ENCODE data around the gene THTPA. TPM values are rescaled to one million over a fixed set of nuclear protein-coding genes. Genes with fewer than 3 reads are reported as not detected.

THTPA gene
- total RNA-seq, 1 experiment from 2014 or later = 20.0 TPM

GRCh38 chr14:23572836-23573235 is 16.8 kb downstream of the THTPA start:
- no peak for ATAC-seq

DNA sequence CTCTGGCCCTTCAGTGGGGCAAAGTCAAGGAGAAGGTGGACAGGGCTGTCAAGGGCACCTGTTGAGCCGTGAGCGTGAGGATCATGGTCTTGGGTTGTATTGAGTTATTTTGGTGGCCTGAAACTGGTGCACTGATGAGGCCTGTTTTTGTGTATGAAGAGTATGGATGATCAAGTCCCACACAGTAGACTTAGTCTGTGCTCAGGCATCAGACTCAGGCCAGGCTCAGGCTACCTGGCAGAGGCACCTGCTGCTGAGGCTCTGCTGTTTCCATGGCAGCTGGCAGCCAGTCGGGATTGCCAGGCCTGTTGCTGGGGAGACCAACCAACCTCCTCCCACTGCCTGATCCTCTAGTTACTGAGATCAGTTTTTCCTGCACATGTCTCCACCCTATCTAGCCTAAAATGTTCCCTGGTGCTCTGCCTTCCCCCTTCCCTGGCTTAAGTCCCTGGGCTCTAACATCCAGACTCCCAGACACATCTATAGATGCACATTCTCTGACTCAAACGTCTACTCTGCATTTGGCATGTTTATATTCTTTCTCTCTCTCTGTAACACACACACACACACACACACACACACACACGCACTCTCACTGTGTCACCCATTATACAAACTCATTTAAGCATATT is 17.4 kb downstream of the THTPA start:
- ATAC-seq (no peak), DNase-seq (ENCODE audit: low spot score) (no peak)
- H3K4me3 Mint-ChIP-seq = no peak overlapping the region
- H3K27me3 Mint-ChIP-seq (ENCODE audit: low read depth) = peaks cover 30% of the 10 kb centered on the region
- H3K9me3 Mint-ChIP-seq = no peaks in the 10 kb centered on the region
- CTCF ChIA-PET = interaction anchor here (0.9 to 1.9 kb wide), 3 partner anchors 14 to 337 kb away, joined by 4 to 7 read pairs (median 5); no protein-coding TSS in a partner anchor
- H3K4me1 Mint-ChIP-seq = peaks cover 46% of the 10 kb centered on the region
- H3K27ac Mint-ChIP-seq = no peak overlapping the region
- peaks cover 17% of the 10 kb centered on the region for H3K36me3 Mint-ChIP-seq
- TF ChIP-seq NR2C2 (CRISPR knock-in tag; IDR thresholded peaks at IDR 0.05) = no peak
- TF ChIP-seq CTCF (IDR thresholded peaks at IDR 0.05) = no peak
- TF ChIP-seq, protein P1, sequence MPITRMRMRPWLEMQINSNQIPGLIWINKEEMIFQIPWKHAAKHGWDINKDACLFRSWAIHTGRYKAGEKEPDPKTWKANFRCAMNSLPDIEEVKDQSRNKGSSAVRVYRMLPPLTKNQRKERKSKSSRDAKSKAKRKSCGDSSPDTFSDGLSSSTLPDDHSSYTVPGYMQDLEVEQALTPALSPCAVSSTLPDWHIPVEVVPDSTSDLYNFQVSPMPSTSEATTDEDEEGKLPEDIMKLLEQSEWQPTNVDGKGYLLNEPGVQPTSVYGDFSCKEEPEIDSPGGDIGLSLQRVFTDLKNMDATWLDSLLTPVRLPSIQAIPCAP (CRISPR knock-in tag; IDR thresholded peaks at IDR 0.05) = no peak
- no peak for TF ChIP-seq FOXJ3 (CRISPR knock-in tag; IDR thresholded peaks at IDR 0.05; ENCODE audit: borderline replicate concordance)
- TF ChIP-seq ATF1 (CRISPR knock-in tag; IDR thresholded peaks at IDR 0.05) = no peak
- no peak for TF ChIP-seq MYBL2 (CRISPR knock-in tag; IDR thresholded peaks at IDR 0.05)
- no peak for TF ChIP-seq ZNF138 (CRISPR knock-in tag; conservative IDR thresholded peaks at IDR 0.05)
- no peak for TF ChIP-seq GTF2I (CRISPR knock-in tag; conservative IDR thresholded peaks at IDR 0.05)
- no peak for TF ChIP-seq NR1H2 (CRISPR knock-in tag; IDR thresholded peaks at IDR 0.05)
- no peak for TF ChIP-seq FOXP1 (CRISPR knock-in tag; IDR thresholded peaks at IDR 0.05; ENCODE audit: borderline replicate concordance)
- TF ChIP-seq NR3C1 (CRISPR knock-in tag; conservative IDR thresholded peaks at IDR 0.05; ENCODE audit: low read depth) = no peak
- POLR2A ChIA-PET = no interaction called here

More at GRCh38 chr14:23572836-23573235, 16.8 kb downstream of the THTPA start:
- H3K27me3 Mint-ChIP-seq (ENCODE audit: low read depth) = peaks cover 28% of the 10 kb centered on the region
- H3K4me3 Mint-ChIP-seq = no peak overlapping the region
- TF ChIP-seq FOXJ3 (CRISPR knock-in tag; IDR thresholded peaks at IDR 0.05; ENCODE audit: borderline replicate concordance) (no peak), FOXP1 (CRISPR knock-in tag; IDR thresholded peaks at IDR 0.05; ENCODE audit: borderline replicate concordance) (no peak), NFYB (CRISPR knock-in tag; conservative IDR thresholded peaks at IDR 0.05; ENCODE audit: low read depth) (no peak), NR1H2 (CRISPR knock-in tag; IDR thresholded peaks at IDR 0.05) (no peak), SOX15 (CRISPR knock-in tag; IDR thresholded peaks at IDR 0.05) (no peak), ZNF121 (CRISPR knock-in tag; IDR thresholded peaks at IDR 0.05) (no peak), OVOL2 (CRISPR knock-in tag; IDR thresholded peaks at IDR 0.05; ENCODE audit: borderline replicate concordance) (no peak), PRRX2 (CRISPR knock-in tag; IDR thresholded peaks at IDR 0.05) (no peak), ETV6 (CRISPR knock-in tag; IDR thresholded peaks at IDR 0.05) (no peak), SP1 (CRISPR knock-in tag; conservative IDR thresholded peaks at IDR 0.05) (no peak), TP53 (CRISPR knock-in tag; IDR thresholded peaks at IDR 0.05) (no peak), SMAD3 (CRISPR knock-in tag; IDR thresholded peaks at IDR 0.05; ENCODE audit: borderline replicate concordance) (no peak), ZNF219 (CRISPR knock-in tag; IDR thresholded peaks at IDR 0.05; ENCODE audit: borderline replicate concordance) (no peak), IRF2 (CRISPR knock-in tag; IDR thresholded peaks at IDR 0.05; ENCODE audit: borderline replicate concordance, low read depth) (no peak), ZNF263 (CRISPR knock-in tag; IDR thresholded peaks at IDR 0.05; ENCODE audit: low read depth) (no peak), GRHL2 (CRISPR knock-in tag; IDR thresholded peaks at IDR 0.05; ENCODE audit: insufficient replicate concordance, severe bottlenecking) (no peak), ESRRA (CRISPR knock-in tag; IDR thresholded peaks at IDR 0.05; ENCODE audit: borderline replicate concordance) (no peak), NFATC4 (CRISPR knock-in tag; IDR thresholded peaks at IDR 0.05) (no peak), ZBTB43 (CRISPR knock-in tag; IDR thresholded peaks at IDR 0.05) (no peak)
- TF ChIP-seq, protein P2, sequence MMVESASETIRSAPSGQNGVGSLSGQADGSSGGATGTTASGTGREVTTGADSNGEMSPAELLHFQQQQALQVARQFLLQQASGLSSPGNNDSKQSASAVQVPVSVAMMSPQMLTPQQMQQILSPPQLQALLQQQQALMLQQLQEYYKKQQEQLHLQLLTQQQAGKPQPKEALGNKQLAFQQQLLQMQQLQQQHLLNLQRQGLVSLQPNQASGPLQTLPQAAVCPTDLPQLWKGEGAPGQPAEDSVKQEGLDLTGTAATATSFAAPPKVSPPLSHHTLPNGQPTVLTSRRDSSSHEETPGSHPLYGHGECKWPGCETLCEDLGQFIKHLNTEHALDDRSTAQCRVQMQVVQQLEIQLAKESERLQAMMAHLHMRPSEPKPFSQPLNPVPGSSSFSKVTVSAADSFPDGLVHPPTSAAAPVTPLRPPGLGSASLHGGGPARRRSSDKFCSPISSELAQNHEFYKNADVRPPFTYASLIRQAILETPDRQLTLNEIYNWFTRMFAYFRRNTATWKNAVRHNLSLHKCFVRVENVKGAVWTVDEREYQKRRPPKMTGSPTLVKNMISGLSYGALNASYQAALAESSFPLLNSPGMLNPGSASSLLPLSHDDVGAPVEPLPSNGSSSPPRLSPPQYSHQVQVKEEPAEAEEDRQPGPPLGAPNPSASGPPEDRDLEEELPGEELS (CRISPR knock-in tag; IDR thresholded peaks at IDR 0.05) = no peak
- no peaks in the 10 kb centered on the region for H3K9me3 Mint-ChIP-seq
- H3K4me1 Mint-ChIP-seq = peaks cover 53% of the 10 kb centered on the region
- H3K36me3 Mint-ChIP-seq = peaks cover 17% of the 10 kb centered on the region
- CTCF ChIA-PET = interaction anchor here (0.9 to 1.9 kb wide), 4 partner anchors 10 to 338 kb away, joined by 4 to 7 read pairs (median 4); no protein-coding TSS in a partner anchor
- DNase-seq (ENCODE audit: low spot score) = no peak
- POLR2A ChIA-PET = interaction anchor here (1.3 kb wide), 1 partner anchor 25 kb away, joined by 3 read pairs; no protein-coding TSS in a partner anchor
- no peak overlapping the region for H3K27ac Mint-ChIP-seq
